Measurements from ENCODE around the gene MARK2. TPM values are rescaled to one million over a fixed set of nuclear protein-coding genes. Genes with fewer than 3 reads are reported as not detected.

Gene MARK2
- total and polyA plus RNA-seq, 10 of the 15 experiments (the other 5 are each of a cell fraction or from before 2014, with no cell fraction given), result 0.19 to 29.5 (median 13.2) TPM

DNA sequence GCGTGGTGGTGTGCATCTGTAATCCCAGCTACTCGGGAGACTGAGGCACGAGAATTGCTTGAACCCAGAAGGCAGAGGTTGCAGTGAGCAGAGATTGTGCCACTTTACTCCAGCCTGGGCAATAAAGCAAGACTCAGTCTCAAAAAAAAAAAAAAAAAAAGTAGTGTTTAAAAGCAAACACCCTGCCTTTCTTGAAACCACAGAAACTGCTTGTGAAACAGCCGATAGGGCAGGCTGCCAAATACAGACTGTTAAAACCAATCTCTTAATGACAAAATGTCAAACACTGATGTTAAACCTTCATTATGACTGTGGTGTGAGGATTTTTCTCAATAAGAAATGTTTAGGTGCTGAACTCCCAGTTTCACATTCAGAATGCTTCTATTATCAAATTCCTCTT, 27.3 kb downstream of the MARK2 start (continued):
- TF ChIP-seq, protein P1, sequence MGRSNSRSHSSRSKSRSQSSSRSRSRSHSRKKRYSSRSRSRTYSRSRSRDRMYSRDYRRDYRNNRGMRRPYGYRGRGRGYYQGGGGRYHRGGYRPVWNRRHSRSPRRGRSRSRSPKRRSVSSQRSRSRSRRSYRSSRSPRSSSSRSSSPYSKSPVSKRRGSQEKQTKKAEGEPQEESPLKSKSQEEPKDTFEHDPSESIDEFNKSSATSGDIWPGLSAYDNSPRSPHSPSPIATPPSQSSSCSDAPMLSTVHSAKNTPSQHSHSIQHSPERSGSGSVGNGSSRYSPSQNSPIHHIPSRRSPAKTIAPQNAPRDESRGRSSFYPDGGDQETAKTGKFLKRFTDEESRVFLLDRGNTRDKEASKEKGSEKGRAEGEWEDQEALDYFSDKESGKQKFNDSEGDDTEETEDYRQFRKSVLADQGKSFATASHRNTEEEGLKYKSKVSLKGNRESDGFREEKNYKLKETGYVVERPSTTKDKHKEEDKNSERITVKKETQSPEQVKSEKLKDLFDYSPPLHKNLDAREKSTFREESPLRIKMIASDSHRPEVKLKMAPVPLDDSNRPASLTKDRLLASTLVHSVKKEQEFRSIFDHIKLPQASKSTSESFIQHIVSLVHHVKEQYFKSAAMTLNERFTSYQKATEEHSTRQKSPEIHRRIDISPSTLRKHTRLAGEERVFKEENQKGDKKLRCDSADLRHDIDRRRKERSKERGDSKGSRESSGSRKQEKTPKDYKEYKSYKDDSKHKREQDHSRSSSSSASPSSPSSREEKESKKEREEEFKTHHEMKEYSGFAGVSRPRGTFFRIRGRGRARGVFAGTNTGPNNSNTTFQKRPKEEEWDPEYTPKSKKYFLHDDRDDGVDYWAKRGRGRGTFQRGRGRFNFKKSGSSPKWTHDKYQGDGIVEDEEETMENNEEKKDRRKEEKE (IDR thresholded peaks at IDR 0.05), result no peak
- TF ChIP-seq, protein P2, sequence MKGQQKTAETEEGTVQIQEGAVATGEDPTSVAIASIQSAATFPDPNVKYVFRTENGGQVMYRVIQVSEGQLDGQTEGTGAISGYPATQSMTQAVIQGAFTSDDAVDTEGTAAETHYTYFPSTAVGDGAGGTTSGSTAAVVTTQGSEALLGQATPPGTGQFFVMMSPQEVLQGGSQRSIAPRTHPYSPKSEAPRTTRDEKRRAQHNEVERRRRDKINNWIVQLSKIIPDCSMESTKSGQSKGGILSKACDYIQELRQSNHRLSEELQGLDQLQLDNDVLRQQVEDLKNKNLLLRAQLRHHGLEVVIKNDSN (IDR thresholded peaks at IDR 0.05; ENCODE audit: borderline replicate concordance, extremely low read length, insufficient read depth, low read depth, low read length), result no peak
- TF ChIP-seq NBN (IDR thresholded peaks at IDR 0.05) (peak; percentile 91), BHLHE40 (IDR thresholded peaks at IDR 0.05; ENCODE audit: borderline replicate concordance in 1 of 2, low read depth in 2 of 2, low read length in 1 of 2) (peak in 1 of 2 experiments; percentile 26; a peak in 1 of 4 replicates), SRF (IDR thresholded peaks at IDR 0.05; ENCODE audit: low read depth in 2 of 2, low read length in 2 of 2) (no peak), CREM (IDR thresholded peaks at IDR 0.05; ENCODE audit: low read depth) (no peak; the same call in 1 of the 2 replicates), ETV6 (conservative IDR thresholded peaks at IDR 0.05 in 1 of 2, IDR thresholded peaks at IDR 0.05 in 1 of 2; ENCODE audit: borderline replicate concordance in 1 of 2, low read depth in 1 of 2) (peak in 1 of 2 experiments; percentile 69; a peak in 1 of 4 replicates)
- TF ChIP-seq, protein P3, sequence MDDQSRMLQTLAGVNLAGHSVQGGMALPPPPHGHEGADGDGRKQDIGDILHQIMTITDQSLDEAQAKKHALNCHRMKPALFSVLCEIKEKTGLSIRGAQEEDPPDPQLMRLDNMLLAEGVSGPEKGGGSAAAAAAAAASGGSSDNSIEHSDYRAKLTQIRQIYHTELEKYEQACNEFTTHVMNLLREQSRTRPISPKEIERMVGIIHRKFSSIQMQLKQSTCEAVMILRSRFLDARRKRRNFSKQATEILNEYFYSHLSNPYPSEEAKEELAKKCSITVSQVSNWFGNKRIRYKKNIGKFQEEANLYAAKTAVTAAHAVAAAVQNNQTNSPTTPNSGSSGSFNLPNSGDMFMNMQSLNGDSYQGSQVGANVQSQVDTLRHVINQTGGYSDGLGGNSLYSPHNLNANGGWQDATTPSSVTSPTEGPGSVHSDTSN (IDR thresholded peaks at IDR 0.05; ENCODE audit: insufficient replicate concordance, low read depth, low read length), result no peak
- TF ChIP-seq, protein P4, sequence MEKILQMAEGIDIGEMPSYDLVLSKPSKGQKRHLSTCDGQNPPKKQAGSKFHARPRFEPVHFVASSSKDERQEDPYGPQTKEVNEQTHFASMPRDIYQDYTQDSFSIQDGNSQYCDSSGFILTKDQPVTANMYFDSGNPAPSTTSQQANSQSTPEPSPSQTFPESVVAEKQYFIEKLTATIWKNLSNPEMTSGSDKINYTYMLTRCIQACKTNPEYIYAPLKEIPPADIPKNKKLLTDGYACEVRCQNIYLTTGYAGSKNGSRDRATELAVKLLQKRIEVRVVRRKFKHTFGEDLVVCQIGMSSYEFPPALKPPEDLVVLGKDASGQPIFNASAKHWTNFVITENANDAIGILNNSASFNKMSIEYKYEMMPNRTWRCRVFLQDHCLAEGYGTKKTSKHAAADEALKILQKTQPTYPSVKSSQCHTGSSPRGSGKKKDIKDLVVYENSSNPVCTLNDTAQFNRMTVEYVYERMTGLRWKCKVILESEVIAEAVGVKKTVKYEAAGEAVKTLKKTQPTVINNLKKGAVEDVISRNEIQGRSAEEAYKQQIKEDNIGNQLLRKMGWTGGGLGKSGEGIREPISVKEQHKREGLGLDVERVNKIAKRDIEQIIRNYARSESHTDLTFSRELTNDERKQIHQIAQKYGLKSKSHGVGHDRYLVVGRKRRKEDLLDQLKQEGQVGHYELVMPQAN (conservative IDR thresholded peaks at IDR 0.05), result no peak
- TF ChIP-seq, protein P5, sequence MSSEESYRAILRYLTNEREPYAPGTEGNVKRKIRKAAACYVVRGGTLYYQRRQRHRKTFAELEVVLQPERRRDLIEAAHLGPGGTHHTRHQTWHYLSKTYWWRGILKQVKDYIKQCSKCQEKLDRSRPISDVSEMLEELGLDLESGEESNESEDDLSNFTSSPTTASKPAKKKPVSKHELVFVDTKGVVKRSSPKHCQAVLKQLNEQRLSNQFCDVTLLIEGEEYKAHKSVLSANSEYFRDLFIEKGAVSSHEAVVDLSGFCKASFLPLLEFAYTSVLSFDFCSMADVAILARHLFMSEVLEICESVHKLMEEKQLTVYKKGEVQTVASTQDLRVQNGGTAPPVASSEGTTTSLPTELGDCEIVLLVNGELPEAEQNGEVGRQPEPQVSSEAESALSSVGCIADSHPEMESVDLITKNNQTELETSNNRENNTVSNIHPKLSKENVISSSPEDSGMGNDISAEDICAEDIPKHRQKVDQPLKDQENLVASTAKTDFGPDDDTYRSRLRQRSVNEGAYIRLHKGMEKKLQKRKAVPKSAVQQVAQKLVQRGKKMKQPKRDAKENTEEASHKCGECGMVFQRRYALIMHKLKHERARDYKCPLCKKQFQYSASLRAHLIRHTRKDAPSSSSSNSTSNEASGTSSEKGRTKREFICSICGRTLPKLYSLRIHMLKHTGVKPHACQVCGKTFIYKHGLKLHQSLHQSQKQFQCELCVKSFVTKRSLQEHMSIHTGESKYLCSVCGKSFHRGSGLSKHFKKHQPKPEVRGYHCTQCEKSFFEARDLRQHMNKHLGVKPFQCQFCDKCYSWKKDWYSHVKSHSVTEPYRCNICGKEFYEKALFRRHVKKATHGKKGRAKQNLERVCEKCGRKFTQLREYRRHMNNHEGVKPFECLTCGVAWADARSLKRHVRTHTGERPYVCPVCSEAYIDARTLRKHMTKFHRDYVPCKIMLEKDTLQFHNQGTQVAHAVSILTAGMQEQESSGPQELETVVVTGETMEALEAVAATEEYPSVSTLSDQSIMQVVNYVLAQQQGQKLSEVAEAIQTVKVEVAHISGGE (CRISPR knock-in tag; IDR thresholded peaks at IDR 0.05), result no peak
- TF ChIP-seq, protein P6, sequence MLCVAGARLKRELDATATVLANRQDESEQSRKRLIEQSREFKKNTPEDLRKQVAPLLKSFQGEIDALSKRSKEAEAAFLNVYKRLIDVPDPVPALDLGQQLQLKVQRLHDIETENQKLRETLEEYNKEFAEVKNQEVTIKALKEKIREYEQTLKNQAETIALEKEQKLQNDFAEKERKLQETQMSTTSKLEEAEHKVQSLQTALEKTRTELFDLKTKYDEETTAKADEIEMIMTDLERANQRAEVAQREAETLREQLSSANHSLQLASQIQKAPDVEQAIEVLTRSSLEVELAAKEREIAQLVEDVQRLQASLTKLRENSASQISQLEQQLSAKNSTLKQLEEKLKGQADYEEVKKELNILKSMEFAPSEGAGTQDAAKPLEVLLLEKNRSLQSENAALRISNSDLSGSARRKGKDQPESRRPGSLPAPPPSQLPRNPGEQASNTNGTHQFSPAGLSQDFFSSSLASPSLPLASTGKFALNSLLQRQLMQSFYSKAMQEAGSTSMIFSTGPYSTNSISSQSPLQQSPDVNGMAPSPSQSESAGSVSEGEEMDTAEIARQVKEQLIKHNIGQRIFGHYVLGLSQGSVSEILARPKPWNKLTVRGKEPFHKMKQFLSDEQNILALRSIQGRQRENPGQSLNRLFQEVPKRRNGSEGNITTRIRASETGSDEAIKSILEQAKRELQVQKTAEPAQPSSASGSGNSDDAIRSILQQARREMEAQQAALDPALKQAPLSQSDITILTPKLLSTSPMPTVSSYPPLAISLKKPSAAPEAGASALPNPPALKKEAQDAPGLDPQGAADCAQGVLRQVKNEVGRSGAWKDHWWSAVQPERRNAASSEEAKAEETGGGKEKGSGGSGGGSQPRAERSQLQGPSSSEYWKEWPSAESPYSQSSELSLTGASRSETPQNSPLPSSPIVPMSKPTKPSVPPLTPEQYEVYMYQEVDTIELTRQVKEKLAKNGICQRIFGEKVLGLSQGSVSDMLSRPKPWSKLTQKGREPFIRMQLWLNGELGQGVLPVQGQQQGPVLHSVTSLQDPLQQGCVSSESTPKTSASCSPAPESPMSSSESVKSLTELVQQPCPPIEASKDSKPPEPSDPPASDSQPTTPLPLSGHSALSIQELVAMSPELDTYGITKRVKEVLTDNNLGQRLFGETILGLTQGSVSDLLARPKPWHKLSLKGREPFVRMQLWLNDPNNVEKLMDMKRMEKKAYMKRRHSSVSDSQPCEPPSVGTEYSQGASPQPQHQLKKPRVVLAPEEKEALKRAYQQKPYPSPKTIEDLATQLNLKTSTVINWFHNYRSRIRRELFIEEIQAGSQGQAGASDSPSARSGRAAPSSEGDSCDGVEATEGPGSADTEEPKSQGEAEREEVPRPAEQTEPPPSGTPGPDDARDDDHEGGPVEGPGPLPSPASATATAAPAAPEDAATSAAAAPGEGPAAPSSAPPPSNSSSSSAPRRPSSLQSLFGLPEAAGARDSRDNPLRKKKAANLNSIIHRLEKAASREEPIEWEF (IDR thresholded peaks at IDR 0.05; ENCODE audit: insufficient replicate concordance, low read depth, low read length), result peak; percentile 46

Data from GM12878 (cell line).